ENCODE measurements around the gene AZGP1.
A peak's percentile ranks its signal among the peaks of the same experiment; 100 is the strongest.

The AZGP1 gene

DNA sequence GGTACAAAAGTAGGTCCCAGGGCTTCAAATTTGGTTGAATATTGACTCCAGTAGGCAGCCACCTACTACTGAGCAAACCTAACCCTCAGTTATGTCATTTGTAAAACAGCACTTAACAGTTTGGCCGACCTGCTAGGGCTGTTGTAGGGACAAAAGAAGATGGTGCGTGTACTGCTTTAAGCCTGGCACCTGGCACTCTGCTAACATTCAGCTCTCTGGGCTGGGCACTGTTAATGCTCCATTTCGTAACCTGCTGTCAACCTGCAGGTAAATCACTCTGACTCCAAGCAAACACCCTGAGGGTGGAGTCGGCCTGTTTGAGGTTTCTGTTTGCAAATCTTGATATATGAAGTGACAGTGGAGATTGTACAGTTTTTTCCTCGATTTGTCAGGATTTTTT, 46.8 kb upstream of the AZGP1 start:
- Histone ChIP-seq H3K4me3 (replicated peaks; ENCODE audit: insufficient read depth, low read length) (no peak overlapping the region), H3K27ac (replicated peaks) (no peak overlapping the region), H3K27me3 (ENCODE audit: insufficient read depth, poor library complexity, severe bottlenecking) (no peaks in the 10 kb centered on the region)
- TF ChIP-seq SPI1 (IDR thresholded peaks at IDR 0.05; ENCODE audit: borderline replicate concordance, low read depth) (no peak), GABPA (IDR thresholded peaks at IDR 0.05; ENCODE audit: low read depth) (no peak), POLR2AphosphoS5 (IDR thresholded peaks at IDR 0.05; ENCODE audit: low read depth) (no peak)
- TF ChIP-seq, protein P1, sequence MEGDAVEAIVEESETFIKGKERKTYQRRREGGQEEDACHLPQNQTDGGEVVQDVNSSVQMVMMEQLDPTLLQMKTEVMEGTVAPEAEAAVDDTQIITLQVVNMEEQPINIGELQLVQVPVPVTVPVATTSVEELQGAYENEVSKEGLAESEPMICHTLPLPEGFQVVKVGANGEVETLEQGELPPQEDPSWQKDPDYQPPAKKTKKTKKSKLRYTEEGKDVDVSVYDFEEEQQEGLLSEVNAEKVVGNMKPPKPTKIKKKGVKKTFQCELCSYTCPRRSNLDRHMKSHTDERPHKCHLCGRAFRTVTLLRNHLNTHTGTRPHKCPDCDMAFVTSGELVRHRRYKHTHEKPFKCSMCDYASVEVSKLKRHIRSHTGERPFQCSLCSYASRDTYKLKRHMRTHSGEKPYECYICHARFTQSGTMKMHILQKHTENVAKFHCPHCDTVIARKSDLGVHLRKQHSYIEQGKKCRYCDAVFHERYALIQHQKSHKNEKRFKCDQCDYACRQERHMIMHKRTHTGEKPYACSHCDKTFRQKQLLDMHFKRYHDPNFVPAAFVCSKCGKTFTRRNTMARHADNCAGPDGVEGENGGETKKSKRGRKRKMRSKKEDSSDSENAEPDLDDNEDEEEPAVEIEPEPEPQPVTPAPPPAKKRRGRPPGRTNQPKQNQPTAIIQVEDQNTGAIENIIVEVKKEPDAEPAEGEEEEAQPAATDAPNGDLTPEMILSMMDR (IDR thresholded peaks at IDR 0.05; ENCODE audit: insufficient read depth, low read length): no peak
- TF ChIP-seq, protein P2, sequence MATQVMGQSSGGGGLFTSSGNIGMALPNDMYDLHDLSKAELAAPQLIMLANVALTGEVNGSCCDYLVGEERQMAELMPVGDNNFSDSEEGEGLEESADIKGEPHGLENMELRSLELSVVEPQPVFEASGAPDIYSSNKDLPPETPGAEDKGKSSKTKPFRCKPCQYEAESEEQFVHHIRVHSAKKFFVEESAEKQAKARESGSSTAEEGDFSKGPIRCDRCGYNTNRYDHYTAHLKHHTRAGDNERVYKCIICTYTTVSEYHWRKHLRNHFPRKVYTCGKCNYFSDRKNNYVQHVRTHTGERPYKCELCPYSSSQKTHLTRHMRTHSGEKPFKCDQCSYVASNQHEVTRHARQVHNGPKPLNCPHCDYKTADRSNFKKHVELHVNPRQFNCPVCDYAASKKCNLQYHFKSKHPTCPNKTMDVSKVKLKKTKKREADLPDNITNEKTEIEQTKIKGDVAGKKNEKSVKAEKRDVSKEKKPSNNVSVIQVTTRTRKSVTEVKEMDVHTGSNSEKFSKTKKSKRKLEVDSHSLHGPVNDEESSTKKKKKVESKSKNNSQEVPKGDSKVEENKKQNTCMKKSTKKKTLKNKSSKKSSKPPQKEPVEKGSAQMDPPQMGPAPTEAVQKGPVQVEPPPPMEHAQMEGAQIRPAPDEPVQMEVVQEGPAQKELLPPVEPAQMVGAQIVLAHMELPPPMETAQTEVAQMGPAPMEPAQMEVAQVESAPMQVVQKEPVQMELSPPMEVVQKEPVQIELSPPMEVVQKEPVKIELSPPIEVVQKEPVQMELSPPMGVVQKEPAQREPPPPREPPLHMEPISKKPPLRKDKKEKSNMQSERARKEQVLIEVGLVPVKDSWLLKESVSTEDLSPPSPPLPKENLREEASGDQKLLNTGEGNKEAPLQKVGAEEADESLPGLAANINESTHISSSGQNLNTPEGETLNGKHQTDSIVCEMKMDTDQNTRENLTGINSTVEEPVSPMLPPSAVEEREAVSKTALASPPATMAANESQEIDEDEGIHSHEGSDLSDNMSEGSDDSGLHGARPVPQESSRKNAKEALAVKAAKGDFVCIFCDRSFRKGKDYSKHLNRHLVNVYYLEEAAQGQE (IDR thresholded peaks at IDR 0.05; ENCODE audit: insufficient replicate concordance, low read depth): no peak
- DNase-seq (ENCODE audit: low read depth in 1 of 2, low spot score in 1 of 2): no peak

DNA sequence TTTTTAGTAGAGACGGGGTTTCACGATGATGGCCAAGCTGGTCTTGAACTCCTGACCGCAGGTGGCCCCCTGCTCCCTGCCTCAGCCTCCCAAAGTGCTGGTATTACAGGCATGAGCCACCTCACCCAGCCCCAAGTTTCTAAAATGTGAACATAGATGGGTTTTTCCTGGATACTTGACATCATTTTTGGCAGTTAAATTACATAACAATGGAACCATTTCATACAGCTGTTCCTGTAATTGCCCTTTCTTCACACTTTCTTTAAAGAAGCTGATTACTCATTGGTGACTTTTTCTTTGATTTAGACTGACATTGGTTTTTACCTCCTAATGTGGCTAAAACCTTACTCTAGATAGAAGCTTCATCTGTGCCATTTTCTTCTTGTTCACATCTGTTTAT, 45.5 kb upstream of the AZGP1 start:
- Histone ChIP-seq H3K27ac (replicated peaks) (peak overlapping the region; percentile 54), H3K4me3 (replicated peaks; ENCODE audit: insufficient read depth, low read length) (no peak overlapping the region), H3K27me3 (ENCODE audit: insufficient read depth, poor library complexity, severe bottlenecking) (no peaks in the 10 kb centered on the region)
- no peak for DNase-seq (ENCODE audit: low read depth in 1 of 2, low spot score in 1 of 2)
- TF ChIP-seq, protein P2 (IDR thresholded peaks at IDR 0.05; ENCODE audit: insufficient replicate concordance, low read depth): no peak
- TF ChIP-seq GABPA (IDR thresholded peaks at IDR 0.05; ENCODE audit: low read depth): no peak
- TF ChIP-seq, protein P1 (IDR thresholded peaks at IDR 0.05; ENCODE audit: insufficient read depth, low read length): no peak
- no peak for TF ChIP-seq POLR2AphosphoS5 (IDR thresholded peaks at IDR 0.05; ENCODE audit: low read depth)
- TF ChIP-seq SPI1 (IDR thresholded peaks at IDR 0.05; ENCODE audit: borderline replicate concordance, low read depth): no peak

DNA sequence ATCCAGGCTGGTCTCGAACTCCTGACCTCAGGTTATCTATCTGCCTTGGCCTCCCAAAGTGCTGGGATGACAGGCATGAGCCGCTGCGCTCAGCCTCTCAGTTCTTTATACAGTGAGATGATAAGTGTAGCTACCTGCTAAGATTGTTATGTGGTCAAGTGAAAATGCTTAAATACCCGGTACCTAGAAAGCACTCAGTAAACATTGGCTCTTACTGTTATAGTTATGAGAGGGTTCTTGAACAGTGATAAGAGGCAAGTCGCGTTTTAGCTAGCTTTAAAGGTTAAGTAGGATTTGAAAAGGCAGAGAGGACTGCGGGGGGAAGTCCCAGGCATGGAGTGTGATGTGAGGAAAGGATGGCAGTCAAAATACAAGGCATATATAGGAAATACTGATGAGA, 44.1 kb upstream of the AZGP1 start:
- DNase-seq (ENCODE audit: low read depth in 1 of 2, low spot score in 1 of 2): no peak
- TF ChIP-seq SPI1 (IDR thresholded peaks at IDR 0.05; ENCODE audit: borderline replicate concordance, low read depth): no peak
- TF ChIP-seq GABPA (IDR thresholded peaks at IDR 0.05; ENCODE audit: low read depth): no peak
- TF ChIP-seq POLR2AphosphoS5 (IDR thresholded peaks at IDR 0.05; ENCODE audit: low read depth): no peak
- TF ChIP-seq, protein P2 (IDR thresholded peaks at IDR 0.05; ENCODE audit: insufficient replicate concordance, low read depth): no peak
- TF ChIP-seq, protein P1 (IDR thresholded peaks at IDR 0.05; ENCODE audit: insufficient read depth, low read length): no peak

More for the DNA sequence above, 44.1 kb upstream of the AZGP1 start:
- peak overlapping the region; percentile 54 for H3K27ac ChIP-seq (replicated peaks)
- H3K27me3 ChIP-seq (ENCODE audit: insufficient read depth, poor library complexity, severe bottlenecking): no peaks in the 10 kb centered on the region
- no peak overlapping the region for H3K4me3 ChIP-seq (replicated peaks; ENCODE audit: insufficient read depth, low read length)

All from HL-60 (cell line).